ENCODE data around the gene ICE2. TPM values are rescaled to one million over a fixed set of nuclear protein-coding genes. Genes with fewer than 3 reads are reported as not detected.

Gene ICE2
- total RNA-seq, 1 donor from 2014 or later: 49.9 TPM

GRCh38 chr15:60514261-60514881, 35.4 kb upstream of the ICE2 start:
- Histone ChIP-seq H3K27me3 (no peaks in the 10 kb centered on the region), H3K4me1 (no peaks in the 10 kb centered on the region), H3K4me3 (no peak overlapping the region), H3K36me3 (peaks cover 46% of the 10 kb centered on the region), H3K9me3 (no peaks in the 10 kb centered on the region), H3K27ac (no peak overlapping the region)
- TF ChIP-seq CTCF (IDR thresholded peaks at IDR 0.05): no peak
- intact Hi-C loops (cut with DNase I): no loop called here
- ATAC-seq (no peak), DNase-seq (no peak)

GRCh38 chr15:60513676-60514075, 34.7 kb upstream of the ICE2 start:
- DNase-seq (no peak), ATAC-seq (no peak)
- no peak overlapping the region for H3K4me3 ChIP-seq
- intact Hi-C loops (cut with DNase I): no loop called here
- no peaks in the 10 kb centered on the region for H3K4me1 ChIP-seq
- H3K27ac ChIP-seq: no peak overlapping the region
- no peak for TF ChIP-seq CTCF (IDR thresholded peaks at IDR 0.05)
- H3K36me3 ChIP-seq: peaks cover 46% of the 10 kb centered on the region
- H3K9me3 ChIP-seq: no peaks in the 10 kb centered on the region
- H3K27me3 ChIP-seq: no peaks in the 10 kb centered on the region

- Histone ChIP-seq H3K4me3 (no peak overlapping the region), H3K4me1 (no peaks in the 10 kb centered on the region), H3K9me3 (no peaks in the 10 kb centered on the region), H3K36me3 (peaks cover 43% of the 10 kb centered on the region), H3K27me3 (no peaks in the 10 kb centered on the region), H3K27ac (no peak overlapping the region)
- intact Hi-C loops (cut with DNase I): no loop called here
- ATAC-seq: no peak
- no peak for TF ChIP-seq CTCF (IDR thresholded peaks at IDR 0.05)
- no peak for DNase-seq
Observed at GRCh38 chr15:60512937-60513336, 34.0 kb upstream of the ICE2 start.

- ATAC-seq (no peak), DNase-seq (no peak)
- Histone ChIP-seq H3K4me1 (no peaks in the 10 kb centered on the region), H3K27me3 (no peaks in the 10 kb centered on the region), H3K9me3 (no peaks in the 10 kb centered on the region), H3K36me3 (peaks cover 50% of the 10 kb centered on the region), H3K4me3 (no peak overlapping the region), H3K27ac (no peak overlapping the region)
- TF ChIP-seq CTCF (IDR thresholded peaks at IDR 0.05): no peak
- intact Hi-C loops (cut with DNase I): no loop called here
Observed at GRCh38 chr15:60511351-60512031, 32.5 kb upstream of the ICE2 start.

GRCh38 chr15:60510006-60510405, 31.1 kb upstream of the ICE2 start:
- H3K36me3 ChIP-seq: peaks cover 58% of the 10 kb centered on the region
- DNase-seq: no peak
- no peak for ATAC-seq
- no peak overlapping the region for H3K27ac ChIP-seq
- H3K27me3 ChIP-seq: no peaks in the 10 kb centered on the region
- H3K9me3 ChIP-seq: no peaks in the 10 kb centered on the region
- no peak for TF ChIP-seq CTCF (IDR thresholded peaks at IDR 0.05)
- H3K4me3 ChIP-seq: no peak overlapping the region
- H3K4me1 ChIP-seq: no peaks in the 10 kb centered on the region
- intact Hi-C loops (cut with DNase I): no loop called here
